OCI-LY1 (cell line): ENCODE measurements around the gene L3MBTL3.

Experiments
- H2AFZ ChIP-seq: fragments of 200-600 bp; sonication (generic), shearing (Covaris generic); 2 replicates; pipeline ENCODE4 v1.6.0; 2014; ENCODE audit warnings: antibody characterized with exemption, mild to moderate bottlenecking, low read length
- H3F3A ChIP-seq: fragments of 200-600 bp; sonication (generic), shearing (Covaris generic); 2 replicates; pipeline ENCODE4 v1.6.0; 2014; ENCODE audit warnings: mild to moderate bottlenecking, antibody characterized with exemption, low read length, moderate library complexity; ENCODE audit not compliant: insufficient read depth
- H3K27ac ChIP-seq: fragments of 200-600 bp; sonication (generic); 2 replicates; pipeline ENCODE4 v1.5.1; 2014; ENCODE audit warnings: low read length, mixed run types, mild to moderate bottlenecking, low read depth; ENCODE audit not compliant: poor library complexity, severe bottlenecking
- H3K27me3 ChIP-seq: fragments of 200-600 bp; sonication (generic); 2 replicates; pipeline ENCODE4 v1.6.0; 2014; ENCODE audit warnings: antibody characterized with exemption, mild to moderate bottlenecking, low read length, moderate library complexity; ENCODE audit not compliant: insufficient read depth
- H3K36me3 ChIP-seq: fragments of 200-600 bp; sonication (generic); 2 replicates; pipeline ENCODE4 v1.6.1; 2014; ENCODE audit warnings: mild to moderate bottlenecking, antibody characterized with exemption, low read length, moderate library complexity, mixed read lengths; ENCODE audit not compliant: insufficient read depth
- H3K4me1 ChIP-seq: fragments of 200-600 bp; sonication (generic); 2 replicates; pipeline ENCODE4 v1.5.1; 2014; ENCODE audit warnings: mild to moderate bottlenecking, low read length, moderate library complexity; ENCODE audit not compliant: insufficient read depth, severe bottlenecking
- H3K4me2 ChIP-seq: fragments of 200-600 bp; sonication (generic), shearing (Covaris generic); 2 replicates; pipeline ENCODE4 v1.6.1; 2014; ENCODE audit warnings: low read length
- H3K4me3 ChIP-seq: fragments of 200-600 bp; sonication (generic); 2 replicates; pipeline ENCODE4 v1.5.1; 2014; ENCODE audit warnings: low read length, low read depth, mild to moderate bottlenecking, mixed read lengths; ENCODE audit not compliant: poor library complexity, severe bottlenecking
- H3K79me2 ChIP-seq: fragments of 200-600 bp; shearing (Covaris generic); 2 replicates; pipeline ENCODE4 v1.6.1; 2016; ENCODE audit warnings: mixed run types, low read length, mixed read lengths; ENCODE audit not compliant: insufficient read depth
- H3K9ac ChIP-seq: fragments of 200-600 bp; sonication (generic), shearing (Covaris generic); 2 replicates; pipeline ENCODE4 v1.6.1; 2014; ENCODE audit warnings: mild to moderate bottlenecking, low read length, mixed read lengths
- H3K9me2 ChIP-seq: fragments of 200-600 bp; sonication (generic), shearing (Covaris generic); 2 replicates; pipeline ENCODE4 v1.6.1; 2014; ENCODE audit warnings: low read depth, mild to moderate bottlenecking, low read length, mixed read lengths
- H3K9me3 ChIP-seq: fragments of 200-600 bp; shearing (Covaris generic); 2 replicates; pipeline ENCODE4 v1.6.1; 2014; ENCODE audit warnings: low read length, mixed read lengths
- H4K20me1 ChIP-seq: fragments of 200-600 bp; sonication (generic), shearing (Covaris generic); 2 replicates; pipeline ENCODE4 v1.6.0; 2016; ENCODE audit warnings: mild to moderate bottlenecking, low read length; ENCODE audit not compliant: insufficient read depth
- CTCF ChIP-seq: fragments of 200-600 bp; sonication (generic), shearing (Covaris generic); IDR thresholded peaks from 2 replicates; pipeline ENCODE4 v1.5.1; 2017; ENCODE audit warnings: mild to moderate bottlenecking, antibody characterized with exemption, low read length, moderate library complexity, mixed read lengths
- EZH2 ChIP-seq: fragments of 200-600 bp; sonication (generic), shearing (Covaris generic); IDR thresholded peaks from 2 replicates; pipeline ENCODE4 v1.8.0; 2017; ENCODE audit warnings: borderline replicate concordance, mixed run types, mild to moderate bottlenecking, antibody characterized with exemption, low read length, moderate library complexity, mixed read lengths

The L3MBTL3 gene

GRCh38 chr6:130070326-130070725 is 51.9 kb downstream of the L3MBTL3 start:
- no peak overlapping the region for H3K4me2 ChIP-seq
- no peak overlapping the region for H2AFZ ChIP-seq
- no peak overlapping the region for H3K4me3 ChIP-seq
- no peak overlapping the region for H3K9ac ChIP-seq
- no peaks in the 10 kb centered on the region for H3K27me3 ChIP-seq
- H3K27ac ChIP-seq = no peak overlapping the region
- no peak for TF ChIP-seq CTCF
- no peak for TF ChIP-seq EZH2
- no peaks in the 10 kb centered on the region for H4K20me1 ChIP-seq
- no peaks in the 10 kb centered on the region for H3K4me1 ChIP-seq
- H3K79me2 ChIP-seq = no peaks in the 10 kb centered on the region
- H3K36me3 ChIP-seq = peaks cover 13% of the 10 kb centered on the region; the same call in 1 of the 2 replicates
- H3F3A ChIP-seq = no peaks in the 10 kb centered on the region
- H3K9me2 ChIP-seq = no peaks in the 10 kb centered on the region
- no peaks in the 10 kb centered on the region for H3K9me3 ChIP-seq

GRCh38 chr6:130070792-130071191 is 52.4 kb downstream of the L3MBTL3 start:
- Histone ChIP-seq H3K27ac (no peak overlapping the region), H3K9ac (no peak overlapping the region), H3K9me2 (no peaks in the 10 kb centered on the region), H2AFZ (no peak overlapping the region), H3K27me3 (no peaks in the 10 kb centered on the region), H3K4me2 (no peak overlapping the region), H3K79me2 (no peaks in the 10 kb centered on the region), H3K9me3 (no peaks in the 10 kb centered on the region), H4K20me1 (no peaks in the 10 kb centered on the region), H3K4me3 (no peak overlapping the region), H3F3A (no peaks in the 10 kb centered on the region), H3K36me3 (peaks cover 13% of the 10 kb centered on the region; the same call in 1 of the 2 replicates), H3K4me1 (no peaks in the 10 kb centered on the region)
- no peak for TF ChIP-seq EZH2
- TF ChIP-seq CTCF = no peak

GRCh38 chr6:130075879-130076460 is 57.6 kb downstream of the L3MBTL3 start:
- no peaks in the 10 kb centered on the region; the same call in 1 of the 2 replicates for H3K36me3 ChIP-seq

More at GRCh38 chr6:130075879-130076460, 57.6 kb downstream of the L3MBTL3 start:
- Histone ChIP-seq H3K9me2 (no peaks in the 10 kb centered on the region), H3K9ac (no peak overlapping the region), H3K79me2 (no peaks in the 10 kb centered on the region), H3K27ac (no peak overlapping the region), H3K9me3 (no peaks in the 10 kb centered on the region), H3K27me3 (no peaks in the 10 kb centered on the region), H4K20me1 (no peaks in the 10 kb centered on the region), H3K4me2 (no peak overlapping the region), H2AFZ (no peak overlapping the region), H3K4me3 (no peak overlapping the region), H3F3A (no peaks in the 10 kb centered on the region), H3K4me1 (no peaks in the 10 kb centered on the region)
- TF ChIP-seq CTCF = no peak
- TF ChIP-seq EZH2 = no peak
